H1 (cell line): ENCODE data around the gene NCOA5. TPM values are rescaled to one million over a fixed set of nuclear protein-coding genes. Genes with fewer than 3 reads are reported as not detected.

Source experiments
- CTCF ChIA-PET: fragments of 300-600 bp; sonication (Branson Sonifier 250); formaldehyde crosslinking; loops from one replicate; lab custom pipeline; 2021; ENCODE audit not compliant: partially characterized antibody; lab: Charles Lee
- POLR2A ChIA-PET: fragments of 300-600 bp; sonication (Branson Sonifier 250); formaldehyde crosslinking; loops from one replicate; lab custom pipeline; 2021; ENCODE audit warnings: inconsistent platforms; ENCODE audit not compliant: partially characterized antibody; lab: Charles Lee
- DNase-seq, 2 experiments: peaks; one replicate each; pipeline versions ENCODE4 v3.0.0 to v3.0.0-alpha.2; 2010 to 2022; ENCODE audit warnings: low spot score in 2 of 2, low read depth in 1 of 2, mixed read lengths in 1 of 2
- FAIRE-seq: peaks from 2 replicates; lab custom pipeline; 2011; peaks lifted over from hg19 to GRCh38; lab: Jason Lieb, UNC
- H2AFZ ChIP-seq: 2 replicates; pipeline ENCODE4 v1.8.1; 2012; ENCODE audit warnings: low read length, inconsistent platforms
- H2AK5ac ChIP-seq: 2 replicates; pipeline ENCODE4 v1.6.1; 2013; ENCODE audit warnings: low read depth, low read length
- H2BK120ac ChIP-seq: replicated peaks from 2 replicates; pipeline ENCODE3; 2013; ENCODE audit warnings: low read depth, low read length, inconsistent platforms
- H2BK12ac ChIP-seq: 2 replicates; pipeline ENCODE4 v1.6.1; 2013; ENCODE audit warnings: low read depth, low read length
- H2BK15ac ChIP-seq: 2 replicates; pipeline ENCODE4 v1.6.1; 2013; ENCODE audit warnings: low read length
- H2BK20ac ChIP-seq: 2 replicates; pipeline ENCODE4 v1.6.1; 2013; ENCODE audit warnings: low read length
- H2BK5ac ChIP-seq: 2 replicates; pipeline ENCODE4 v1.6.1; 2013; ENCODE audit warnings: low read depth, low read length
- H3K14ac ChIP-seq: 2 replicates; pipeline ENCODE4 v1.6.1; 2013; ENCODE audit warnings: inconsistent platforms; ENCODE audit not compliant: insufficient read length
- H3K18ac ChIP-seq: 2 replicates; pipeline ENCODE4 v1.6.1; 2013; ENCODE audit warnings: low read length; ENCODE audit errors: extremely low read depth
- H3K23ac ChIP-seq: 2 replicates; pipeline ENCODE4 v1.6.1; 2013; ENCODE audit warnings: inconsistent platforms; ENCODE audit not compliant: insufficient read length
- H3K23me2 ChIP-seq: 2 replicates; pipeline ENCODE4 v1.6.1; 2013; ENCODE audit warnings: low read depth, low read length
- H3K27ac ChIP-seq: 2 replicates; pipeline ENCODE4 v1.6.1; 2011; ENCODE audit warnings: low read depth, low read length, inconsistent platforms
- H3K27me3 ChIP-seq, 4 experiments: replicated peaks in 1 of 4; 1 replicate in 1 of 4; 2 replicates in 3 of 4; pipeline versions ENCODE4 v1.6.1 to v1.8.1; 2011 to 2013; ENCODE audit warnings: low read length in 3 of 4, mild to moderate bottlenecking in 3 of 4, inconsistent platforms in 2 of 4, mixed read lengths in 2 of 4, moderate library complexity in 1 of 4; ENCODE audit not compliant: control insufficient read depth in 3 of 4, insufficient read depth in 3 of 4; ENCODE audit errors: extremely low read depth in 1 of 4
- H3K36me3 ChIP-seq, 4 experiments: 2 replicates each; pipeline versions ENCODE4 v1.6.1 to v1.8.1; 2011 to 2013; ENCODE audit warnings: mild to moderate bottlenecking in 4 of 4, low read length in 3 of 4, moderate library complexity in 2 of 4, control low read depth in 1 of 4, inconsistent platforms in 1 of 4; ENCODE audit not compliant: insufficient read depth in 4 of 4, control insufficient read depth in 2 of 4
- H3K4ac ChIP-seq: replicated peaks from 2 replicates; pipeline ENCODE3; 2013; ENCODE audit warnings: low read length, low read depth, mixed read lengths, inconsistent platforms; ENCODE audit not compliant: insufficient read length
- H3K4me1 ChIP-seq, 4 experiments: replicated peaks in 1 of 4; 1 replicate in 1 of 4; 2 replicates in 3 of 4; pipeline versions ENCODE4 v1.6.1 to v1.8.1; 2011 to 2013; ENCODE audit warnings: low read length in 3 of 4, inconsistent platforms in 2 of 4, mixed read lengths in 1 of 4; ENCODE audit not compliant: insufficient read depth in 4 of 4, control insufficient read depth in 3 of 4
- H3K4me2 ChIP-seq, 2 experiments: 2 replicates each; pipeline versions ENCODE4 v1.6.1 to v1.8.1; 2011 to 2013; ENCODE audit warnings: low read depth in 2 of 2, low read length in 2 of 2, control low read depth in 1 of 2, inconsistent platforms in 1 of 2, mild to moderate bottlenecking in 1 of 2; ENCODE audit not compliant: insufficient read depth in 1 of 2
- H3K4me3 ChIP-seq, 4 experiments: fragments of 200-600, 300-600 bp in 1 of 4; sonication (generic), shearing (Covaris generic), sonication (Bioruptor Twin) in 1 of 4; 2 replicates each; pipeline versions ENCODE4 v1.5.1 to v1.8.1; 2011 to 2016; ENCODE audit warnings: low read length in 4 of 4, low read depth in 3 of 4, control low read depth in 2 of 4, inconsistent platforms in 2 of 4, mild to moderate bottlenecking in 2 of 4, mixed read lengths in 1 of 4, moderate library complexity in 1 of 4; ENCODE audit not compliant: insufficient read depth in 2 of 4; ENCODE audit errors: extremely low read depth in 1 of 4
- H3K56ac ChIP-seq: replicated peaks from 2 replicates; pipeline ENCODE3; 2013; ENCODE audit warnings: low read depth, mild to moderate bottlenecking, mixed read lengths, low read length, inconsistent platforms; ENCODE audit not compliant: insufficient read length
- H3K79me1 ChIP-seq: 2 replicates; pipeline ENCODE4 v1.6.1; 2013; ENCODE audit warnings: low read depth, low read length, control low read depth
- H3K79me2 ChIP-seq, 2 experiments: 2 replicates each; pipeline versions ENCODE4 v1.6.1 to v1.8.1; 2012 to 2013; ENCODE audit warnings: low read length in 2 of 2, mild to moderate bottlenecking in 2 of 2, inconsistent platforms in 1 of 2; ENCODE audit not compliant: insufficient read depth in 2 of 2, control insufficient read depth in 1 of 2
- H3K9ac ChIP-seq, 4 experiments: replicated peaks in 1 of 4; 1 replicate in 1 of 4; 2 replicates in 3 of 4; pipeline versions ENCODE4 v1.6.1 to v1.8.1; 2011 to 2013; ENCODE audit warnings: low read depth in 3 of 4, low read length in 3 of 4, control low read depth in 2 of 4, mild to moderate bottlenecking in 2 of 4, moderate library complexity in 2 of 4, inconsistent platforms in 1 of 4; ENCODE audit errors: extremely low read depth in 1 of 4
- H3K9me3 ChIP-seq, 2 experiments: 2 replicates each; pipeline versions ENCODE4 v1.6.1 to v1.8.1; 2012 to 2013; ENCODE audit warnings: mild to moderate bottlenecking in 2 of 2, moderate library complexity in 2 of 2, control low read depth in 1 of 2, inconsistent platforms in 1 of 2, low read depth in 1 of 2, low read length in 1 of 2, mixed read lengths in 1 of 2; ENCODE audit not compliant: insufficient read depth in 2 of 2
- H4K20me1 ChIP-seq, 2 experiments: replicated peaks in 1 of 2; 2 replicates each; pipeline versions ENCODE3 to v1.8.1; 2011 to 2013; ENCODE audit warnings: inconsistent platforms in 2 of 2, low read length in 2 of 2, mild to moderate bottlenecking in 1 of 2; ENCODE audit not compliant: insufficient read depth in 2 of 2, control insufficient read depth in 1 of 2
- H4K5ac ChIP-seq: 2 replicates; pipeline ENCODE4 v1.6.1; 2013; ENCODE audit warnings: low read length, low read depth, mixed read lengths, inconsistent platforms; ENCODE audit not compliant: insufficient read length
- H4K8ac ChIP-seq: 2 replicates; pipeline ENCODE4 v1.8.0; 2013; ENCODE audit warnings: mild to moderate bottlenecking, moderate library complexity, low read length, inconsistent platforms; ENCODE audit not compliant: insufficient read depth; ENCODE audit errors: extremely low read depth
- H4K91ac ChIP-seq: replicated peaks from 2 replicates; pipeline ENCODE3; 2013; ENCODE audit warnings: low read length, mixed read lengths, inconsistent platforms; ENCODE audit not compliant: insufficient read length
- ATF3 ChIP-seq: IDR thresholded peaks from 2 replicates; pipeline ENCODE4 v1.6.1; 2011; ENCODE audit warnings: low read depth, mild to moderate bottlenecking, low read length; ENCODE audit not compliant: insufficient read depth
- BACH1 ChIP-seq: IDR thresholded peaks from 2 replicates; pipeline ENCODE4 v1.6.1; 2012; ENCODE audit warnings: low read length, improper control_type of control experiment
- EGR1 ChIP-seq: IDR thresholded peaks from 2 replicates; pipeline ENCODE4 v1.6.1; 2011; ENCODE audit warnings: low read depth, low read length, borderline replicate concordance
- GABPA ChIP-seq: IDR thresholded peaks from 2 replicates; pipeline ENCODE4 v1.6.1; 2011; ENCODE audit warnings: mild to moderate bottlenecking, low read length, moderate library complexity, borderline replicate concordance; ENCODE audit not compliant: insufficient read depth
- RAD21 ChIP-seq, 2 experiments: IDR thresholded peaks in 1 of 2; conservative IDR thresholded peaks in 1 of 2; 2 replicates each; pipeline ENCODE4 v1.6.1; 2011; ENCODE audit warnings: low read depth in 2 of 2, low read length in 2 of 2, improper control_type of control experiment in 1 of 2, inconsistent platforms in 1 of 2, mild to moderate bottlenecking in 1 of 2, moderate library complexity in 1 of 2
- SIN3A ChIP-seq, 2 experiments: IDR thresholded peaks in 1 of 2; conservative IDR thresholded peaks in 1 of 2; 2 replicates each; pipeline ENCODE4 v1.6.1; 2011 to 2012; ENCODE audit warnings: low read length in 2 of 2, improper control_type of control experiment in 1 of 2, low read depth in 1 of 2, mild to moderate bottlenecking in 1 of 2
- SP4 ChIP-seq: IDR thresholded peaks from 2 replicates; pipeline ENCODE4 v1.6.1; 2012; ENCODE audit warnings: low read length, inconsistent platforms
- YY1 ChIP-seq: IDR thresholded peaks from 2 replicates; pipeline ENCODE4 v1.6.1; 2011; ENCODE audit warnings: low read depth, mild to moderate bottlenecking, low read length
- WGBS, 2 experiments: shearing (Covaris generic) in 1 of 2; methylation state at CpG; one replicate each; pipeline versions ENCODE4 v1.1.6 to v1.1.7; 2013 to 2015; ENCODE audit warnings: low lambda C conversion rate in 2 of 2, mixed read lengths in 2 of 2, inconsistent platforms in 1 of 2, low coverage in 1 of 2, missing lambda C conversion rate in 1 of 2; ENCODE audit not compliant: insufficient replicate concordance in 2 of 2, insufficient coverage in 1 of 2, insufficient read length in 1 of 2; ENCODE audit errors: extremely low coverage in 1 of 2, missing lambda C conversion rate in 1 of 2; 5-methylcytosine and 5-hydroxymethylcytosine counted together
- polyA plus RNA-seq, 7 experiments: library from polyadenylated mRNA; depleted of rRNA in 3 of 7; stranded (reverse) in 5 of 7; unstranded in 2 of 7; fragments of >200 nt in 5 of 7; fragments of 200-250 nt in 2 of 7; gene quantifications; 1 replicate in 5 of 7; 2 replicates in 1 of 7; 4 replicates in 1 of 7; pipeline versions ENCODE4 v1.2.1 to v1.2.3, GENCODE V29; 2011 to 2013; ENCODE audit warnings: missing spikeins in 2 of 7, mixed read lengths in 2 of 7
- total RNA-seq: library from RNA; stranded (reverse); fragmentation: NEBNext Ultra II Directional; extraction: Animal tissue kit (Norgen Biotek cat#: 25700); gene quantifications from 2 replicates; pipeline ENCODE4 v1.2.1, GENCODE V29; 2021
- TF ChIP-seq, protein P1 (sequence below), 3 experiments: IDR thresholded peaks; 1 replicate in 2 of 3; 2 replicates in 1 of 3; pipeline versions ENCODE4 v1.5.1 to v1.6.1; 2011; ENCODE audit warnings: low read length in 3 of 3, mild to moderate bottlenecking in 3 of 3, inconsistent platforms in 2 of 3, low read depth in 1 of 3, moderate library complexity in 1 of 3; ENCODE audit not compliant: insufficient read depth in 1 of 3; ENCODE audit errors: control extremely low read depth in 1 of 3

The NCOA5 gene
- total and polyA plus RNA-seq, 2 of the 8 experiments (the other 6 are each of a cell fraction or from before 2014, with no cell fraction given): 20.4 to 29.0 TPM

GRCh38 chr20:46132705-46133120 lies 43.0 kb upstream of the NCOA5 start:
- no peak overlapping the region for H3K18ac ChIP-seq
- H3K27ac ChIP-seq: no peak overlapping the region
- no peak overlapping the region for H4K8ac ChIP-seq
- DNase-seq: peak in 1 of 2 experiments; percentile 93
- POLR2A ChIA-PET: interaction anchor here (0.8 to 1.5 kb wide), 3 partner anchors 10 to 216 kb away, joined by 4 to 5 read pairs (median 5); no protein-coding TSS in a partner anchor
- H3K56ac ChIP-seq: no peak overlapping the region
- WGBS, 2 experiments: 41% methylated on average over 7 of the region's 17 CpGs; no CpG with 5 or more reads in 1 of the 2 experiments
- peaks cover 0 to 4% (median 4%) of the 10 kb centered on the region in 4 experiments; a peak in 6 of 7 replicates for H3K4me1 ChIP-seq
- no peaks in the 10 kb centered on the region for H3K23me2 ChIP-seq
- no peak overlapping the region; the same call in 1 of the 2 replicates for H2BK15ac ChIP-seq
- no peak overlapping the region for H3K4me3 ChIP-seq
- H3K27me3 ChIP-seq: peaks cover 0 to 4% (median 2%) of the 10 kb centered on the region in 4 experiments; a peak in 4 of 7 replicates
- no peak overlapping the region for H2AK5ac ChIP-seq
- no peak overlapping the region for H2BK120ac ChIP-seq
- H3K9me3 ChIP-seq: no peaks in the 10 kb centered on the region
- no peak overlapping the region for H2BK5ac ChIP-seq
- H3K4me2 ChIP-seq: no peak overlapping the region
- TF ChIP-seq, protein P1, sequence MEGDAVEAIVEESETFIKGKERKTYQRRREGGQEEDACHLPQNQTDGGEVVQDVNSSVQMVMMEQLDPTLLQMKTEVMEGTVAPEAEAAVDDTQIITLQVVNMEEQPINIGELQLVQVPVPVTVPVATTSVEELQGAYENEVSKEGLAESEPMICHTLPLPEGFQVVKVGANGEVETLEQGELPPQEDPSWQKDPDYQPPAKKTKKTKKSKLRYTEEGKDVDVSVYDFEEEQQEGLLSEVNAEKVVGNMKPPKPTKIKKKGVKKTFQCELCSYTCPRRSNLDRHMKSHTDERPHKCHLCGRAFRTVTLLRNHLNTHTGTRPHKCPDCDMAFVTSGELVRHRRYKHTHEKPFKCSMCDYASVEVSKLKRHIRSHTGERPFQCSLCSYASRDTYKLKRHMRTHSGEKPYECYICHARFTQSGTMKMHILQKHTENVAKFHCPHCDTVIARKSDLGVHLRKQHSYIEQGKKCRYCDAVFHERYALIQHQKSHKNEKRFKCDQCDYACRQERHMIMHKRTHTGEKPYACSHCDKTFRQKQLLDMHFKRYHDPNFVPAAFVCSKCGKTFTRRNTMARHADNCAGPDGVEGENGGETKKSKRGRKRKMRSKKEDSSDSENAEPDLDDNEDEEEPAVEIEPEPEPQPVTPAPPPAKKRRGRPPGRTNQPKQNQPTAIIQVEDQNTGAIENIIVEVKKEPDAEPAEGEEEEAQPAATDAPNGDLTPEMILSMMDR (IDR thresholded peaks at IDR 0.05; ENCODE audit: control extremely low read depth in 1 of 3, insufficient read depth in 1 of 3, low read depth in 1 of 3, low read length in 3 of 3): peak; percentile 91 to 96 (median 96)
- no peak for TF ChIP-seq ATF3
- 0 out of 4 replicates have a peak, but pooled peaks of 1 of the 2 experiments have one; percentile 28 for TF ChIP-seq SIN3A (conservative IDR thresholded peaks at IDR 0.05 in 1 of 2, IDR thresholded peaks at IDR 0.05 in 1 of 2; ENCODE audit: low read depth in 1 of 2, low read length in 2 of 2)
- peak; percentile 97 for TF ChIP-seq RAD21 (IDR thresholded peaks at IDR 0.05 in 1 of 2, conservative IDR thresholded peaks at IDR 0.05 in 1 of 2; ENCODE audit: low read depth in 2 of 2, low read length in 2 of 2)
- TF ChIP-seq GABPA: no peak
- 0 out of 2 replicates have a peak, but pooled peaks have one; percentile 37 for TF ChIP-seq BACH1
- TF ChIP-seq YY1: no peak
- peak; percentile 33; the same call in 1 of the 2 replicates for TF ChIP-seq EGR1
- no peak for TF ChIP-seq SP4
- TF ChIP-seq, all 59 proteins: peak for 5
- no peak overlapping the region for H3K9ac ChIP-seq
- no peak overlapping the region for H2AFZ ChIP-seq
- H3K79me1 ChIP-seq: no peaks in the 10 kb centered on the region
- no peak overlapping the region for H3K4ac ChIP-seq
- H3K14ac ChIP-seq: no peak overlapping the region
- no peaks in the 10 kb centered on the region for H3K79me2 ChIP-seq
- no peaks in the 10 kb centered on the region; a peak in 1 of 8 replicates for H3K36me3 ChIP-seq
- no peak overlapping the region for H2BK20ac ChIP-seq
- FAIRE-seq: peak; percentile 55
- no peak overlapping the region for H2BK12ac ChIP-seq
- H4K91ac ChIP-seq: no peak overlapping the region
- H3K23ac ChIP-seq: no peak overlapping the region
- H4K20me1 ChIP-seq: peaks cover 2 to 3% of the 10 kb centered on the region in 2 experiments
- peak overlapping the region; percentile 25 for H4K5ac ChIP-seq
- CTCF ChIA-PET: interaction anchor here (0.6 to 8.1 kb wide), 54 partner anchors 9 to 312 kb away, joined by 3 to 171 read pairs (median 5); partner anchors contain the start of genes CD40 and CDH22
